GM18858 (cell line): ENCODE results near the gene ARHGAP24.
"Not testable (repeated sequence)": the region's sequence is repeated elsewhere in the genome, so short reads cannot be mapped to it uniquely, and the experiment has no call there.

Experiments used
- ATAC-seq: cut with Tn5 transposase; IDR thresholded peaks from one replicate; pipeline ENCODE4 v1.9.1; 2021; ENCODE audit not compliant: unreplicated experiment

Gene ARHGAP24

GRCh38 chr4:85939595-85939994 is 464.6 kb downstream of the ARHGAP24 start:
- no peak for ATAC-seq

GRCh38 chr4:85940151-85940550 is 465.2 kb downstream of the ARHGAP24 start:
- no peak for ATAC-seq

- ATAC-seq = no peak
Observed at GRCh38 chr4:85942107-85942506, 467.2 kb downstream of the ARHGAP24 start.

GRCh38 chr4:85946821-85947220 is 471.9 kb downstream of the ARHGAP24 start:
- no peak for ATAC-seq

GRCh38 chr4:85951099-85951498 is 476.1 kb downstream of the ARHGAP24 start:
- ATAC-seq = no peak

GRCh38 chr4:85952528-85952927 is 477.6 kb downstream of the ARHGAP24 start:
- ATAC-seq = no peak

GRCh38 chr4:85952972-85953650 is 478.2 kb downstream of the ARHGAP24 start:
- peak; percentile 71 for ATAC-seq

- ATAC-seq = no peak
Observed at GRCh38 chr4:85953651-85954018, 478.7 kb downstream of the ARHGAP24 start.

- no peak for ATAC-seq
Observed at GRCh38 chr4:85955620-85956292, 480.8 kb downstream of the ARHGAP24 start.

GRCh38 chr4:85956293-85956945 is 481.5 kb downstream of the ARHGAP24 start:
- no peak for ATAC-seq

GRCh38 chr4:85961887-85962286 is 486.9 kb downstream of the ARHGAP24 start:
- ATAC-seq = no peak

GRCh38 chr4:85963231-85963630 is 488.3 kb downstream of the ARHGAP24 start:
- no peak for ATAC-seq

- ATAC-seq = no peak
Observed at GRCh38 chr4:85964298-85964697, 489.3 kb downstream of the ARHGAP24 start.

GRCh38 chr4:85965017-85965416 is 490.1 kb downstream of the ARHGAP24 start:
- ATAC-seq = not testable (repeated sequence)

- ATAC-seq = no peak
Observed at GRCh38 chr4:85965529-85965928, 490.6 kb downstream of the ARHGAP24 start.

GRCh38 chr4:85966373-85966772 is 491.4 kb downstream of the ARHGAP24 start:
- ATAC-seq = no peak

GRCh38 chr4:85967872-85968271 is 492.9 kb downstream of the ARHGAP24 start:
- no peak for ATAC-seq

GRCh38 chr4:85968945-85969819 is 494.2 kb downstream of the ARHGAP24 start:
- ATAC-seq = peak; percentile 71

- no peak for ATAC-seq
Observed at GRCh38 chr4:85970535-85970934, 495.6 kb downstream of the ARHGAP24 start.

- peak; percentile 97 for ATAC-seq
Observed at GRCh38 chr4:85979276-85979675, 504.3 kb downstream of the ARHGAP24 start.

- no peak for ATAC-seq
Observed at GRCh38 chr4:85986266-85986665, 511.3 kb downstream of the ARHGAP24 start.
